IPS-NIHi7 (cell line): ENCODE measurements around the gene REEP6.
"Not testable (repeated sequence)": the region's sequence is repeated elsewhere in the genome, so short reads cannot be mapped to it uniquely, and the experiment has no call there.

Experiments used
- DNase-seq: peaks from one replicate; pipeline ENCODE4 v3.0.0; 2012; ENCODE audit warnings: mixed read lengths; ENCODE audit errors: extremely low spot score

REEP6 gene

DNA sequence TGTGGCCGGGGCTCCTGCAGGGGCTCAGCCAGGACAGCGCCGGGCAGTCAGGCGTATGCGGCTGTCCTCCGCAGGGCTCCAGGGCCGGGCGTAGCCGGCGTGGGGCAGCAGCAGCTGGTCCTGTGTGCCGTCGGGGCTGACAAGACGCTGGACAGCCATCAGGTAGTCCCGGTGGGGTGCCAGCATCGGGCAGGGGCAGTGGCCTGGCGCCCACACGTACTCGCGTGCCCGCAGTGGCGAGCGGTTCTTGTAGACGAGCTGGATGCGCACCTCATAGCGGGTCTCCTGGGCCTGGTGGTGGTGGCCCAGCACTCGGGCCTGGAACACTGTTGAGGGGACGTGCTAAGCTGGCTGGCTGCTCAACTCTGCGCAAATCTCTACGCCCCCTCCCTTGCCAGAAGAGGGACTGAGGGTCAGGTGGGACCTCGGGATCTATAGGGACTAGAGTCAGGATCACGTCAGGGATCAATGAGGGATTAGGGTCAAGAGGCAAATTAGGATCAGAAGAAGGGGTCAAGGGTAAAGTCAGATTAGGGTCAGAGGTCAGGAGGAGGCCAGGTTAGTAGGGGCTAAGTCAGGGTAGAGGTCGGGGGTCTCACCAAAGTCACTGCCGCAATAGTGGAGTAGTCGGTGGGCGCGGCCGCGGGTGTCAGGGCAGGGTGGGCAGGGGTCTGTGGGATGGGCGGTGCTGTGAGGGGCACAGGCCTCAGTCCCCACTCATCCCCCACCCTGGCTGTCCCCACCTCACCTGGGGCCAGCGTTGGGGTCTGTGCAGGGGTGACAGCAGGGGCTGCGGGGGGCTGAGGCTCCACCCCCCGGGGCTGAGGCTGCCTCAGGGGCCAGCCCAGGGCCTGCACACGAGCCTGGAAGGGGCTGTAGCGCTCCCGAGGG is 15.3 kb downstream of the REEP6 start:
- no peak for DNase-seq

DNA sequence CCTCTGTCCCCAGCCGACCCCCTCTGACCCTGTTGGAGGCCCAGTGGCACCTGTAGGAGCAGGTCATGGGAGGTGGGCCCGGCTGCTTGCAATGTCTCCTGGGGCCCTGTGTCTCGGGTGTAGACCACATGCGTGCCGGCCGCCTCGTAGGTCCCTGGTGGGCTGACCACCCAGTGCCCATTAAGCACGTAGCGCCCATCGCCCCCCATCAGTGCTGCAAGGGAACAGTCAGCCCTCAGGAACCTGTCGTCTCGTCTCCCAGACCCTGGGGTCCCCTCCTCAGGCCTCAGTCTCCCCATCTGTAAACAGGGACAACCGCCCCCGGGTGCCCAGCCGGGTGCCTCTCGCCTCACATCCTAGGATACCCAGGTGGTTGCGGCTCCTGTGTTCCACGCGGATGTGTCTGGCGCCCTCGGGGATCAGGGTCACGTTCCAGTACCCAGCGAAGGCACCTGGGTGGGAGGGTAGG is 16.2 kb downstream of the REEP6 start:
- no peak for DNase-seq

GRCh38 chr19:1507763-1508506 is 17.0 kb downstream of the REEP6 start:
- DNase-seq: peak; percentile 99

- DNase-seq: no peak
Measured at GRCh38 chr19:1508507-1508856, 17.5 kb downstream of the REEP6 start.

GRCh38 chr19:1509602-1510441 is 18.8 kb downstream of the REEP6 start:
- DNase-seq: no peak

GRCh38 chr19:1510442-1510806 is 19.4 kb downstream of the REEP6 start:
- no peak for DNase-seq

- DNase-seq: no peak
Measured at GRCh38 chr19:1510807-1511206, 19.8 kb downstream of the REEP6 start.

- no peak for DNase-seq
Measured at GRCh38 chr19:1511318-1512317, 20.6 kb downstream of the REEP6 start.

- peak; percentile 61 for DNase-seq
Measured at GRCh38 chr19:1512671-1513498, 21.9 kb downstream of the REEP6 start, which contains the start of gene ADAMTSL5. ADAMTSL5 (minus strand) TSS chr19:1513019; CDS start chr19:1510943, 2,076 bp downstream.

GRCh38 chr19:1513499-1514294 is 22.7 kb downstream of the REEP6 start:
- peak; percentile 74 for DNase-seq

DNA sequence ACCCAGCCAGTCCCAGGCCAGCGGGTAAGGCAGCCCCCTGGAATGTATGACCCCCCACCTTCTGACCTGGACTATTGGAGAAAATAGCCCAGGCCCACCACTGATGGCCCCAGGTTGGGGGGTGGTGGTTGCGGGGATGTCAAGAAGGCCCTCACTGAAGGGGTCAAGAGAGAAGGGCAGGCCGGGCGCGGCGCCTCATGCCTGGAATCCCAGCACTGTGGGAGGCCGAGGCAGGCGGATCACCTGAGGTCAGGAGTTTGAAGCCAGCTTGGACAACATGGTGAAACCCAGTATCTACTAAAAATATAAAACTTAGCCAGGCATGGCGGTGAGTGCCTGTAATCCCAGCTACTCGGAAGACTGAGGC is 23.3 kb downstream of the REEP6 start:
- DNase-seq: no peak

DNA sequence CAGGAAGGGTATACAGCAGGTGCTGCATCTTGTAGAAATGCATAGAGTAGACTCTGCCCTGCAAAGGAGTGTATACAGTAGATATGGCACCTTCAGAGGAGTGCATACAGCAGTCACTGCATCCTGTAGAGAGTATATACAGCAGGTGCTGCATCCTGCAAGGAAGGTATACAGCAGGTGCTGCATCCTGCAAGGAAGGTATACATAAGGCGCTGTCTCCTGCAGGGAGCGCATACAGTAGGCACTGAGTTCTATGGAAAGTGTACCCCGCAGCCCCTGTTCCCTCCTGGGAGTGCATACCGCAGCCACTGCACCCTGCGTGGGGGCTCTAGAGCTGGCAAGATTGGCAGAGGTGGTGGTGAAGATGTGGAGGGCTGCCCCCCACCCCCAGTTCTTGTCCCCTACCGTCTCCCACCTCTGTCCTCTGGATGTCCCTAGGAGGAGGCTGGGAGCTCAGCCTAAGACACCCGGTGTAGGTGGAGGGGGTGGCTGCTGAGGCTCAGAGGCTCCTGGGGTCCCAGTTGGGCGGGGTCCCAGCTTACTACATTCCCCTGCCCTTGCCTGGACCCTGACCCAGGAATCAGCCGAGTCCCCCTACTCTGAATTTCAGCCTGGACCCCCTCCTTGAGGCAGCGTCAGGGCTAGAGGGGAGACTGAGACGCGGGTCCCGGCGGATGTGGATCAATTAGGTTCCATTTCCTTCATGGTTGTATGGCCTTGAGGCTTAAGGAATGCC is 24.2 kb downstream of the REEP6 start:
- DNase-seq: no peak

- no peak for DNase-seq
Measured at GRCh38 chr19:1516395-1516753, 25.4 kb downstream of the REEP6 start.

GRCh38 chr19:1518471-1518870 is 27.5 kb downstream of the REEP6 start:
- DNase-seq: no peak

DNA sequence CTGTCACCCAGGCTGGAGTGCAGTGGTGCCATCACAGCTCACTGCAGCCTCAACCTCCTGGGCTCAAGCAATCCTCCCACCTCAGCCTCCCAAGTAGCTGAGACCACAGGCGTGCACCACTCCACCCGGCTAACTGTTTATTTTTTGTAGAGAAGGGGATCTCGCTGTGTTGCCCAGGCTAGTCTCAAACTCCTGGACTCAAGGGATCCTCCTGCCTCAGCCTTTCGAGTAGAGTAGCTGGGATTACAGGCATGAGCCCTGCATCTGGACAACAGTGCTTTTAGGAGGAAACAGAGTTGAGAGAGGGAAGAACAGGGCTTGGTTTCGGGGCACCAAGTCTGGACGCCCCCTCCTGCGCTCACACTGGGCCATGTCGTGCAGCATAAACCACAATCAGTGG is 28.8 kb downstream of the REEP6 start:
- DNase-seq: not testable (repeated sequence)

GRCh38 chr19:1520203-1520780 is 29.3 kb downstream of the REEP6 start:
- no peak for DNase-seq

DNA sequence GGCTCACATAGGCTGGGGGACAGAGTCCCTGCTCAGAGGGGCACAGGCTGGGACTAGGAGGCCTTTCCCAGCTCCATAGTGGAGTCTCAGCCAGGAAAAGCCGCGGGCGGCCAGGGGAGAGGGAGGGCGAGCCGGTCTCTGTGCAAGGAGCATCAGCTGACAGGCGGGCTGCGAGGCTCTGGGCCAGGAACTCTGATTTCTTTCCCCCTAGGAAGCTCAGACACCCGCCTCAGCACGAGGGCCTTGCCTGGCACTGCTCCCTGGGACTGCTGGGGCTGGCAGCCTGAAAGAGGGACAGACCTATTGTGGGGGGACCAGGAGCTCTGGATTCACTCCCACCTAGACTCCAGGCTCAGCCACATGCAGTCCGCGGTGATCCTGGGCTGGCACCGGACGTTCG is 30.7 kb downstream of the REEP6 start:
- no peak for DNase-seq

GRCh38 chr19:1522061-1522460 is 31.1 kb downstream of the REEP6 start:
- DNase-seq: no peak
